CD4-positive, alpha-beta T cell (primary cell): Measurements from ENCODE around the gene CCDC50. TPM values are rescaled to one million over a fixed set of nuclear protein-coding genes. Genes with fewer than 3 reads are reported as not detected.

Experiments used
- ATAC-seq: fragments of 200-7000 bp; cut with Tn5 transposase; one replicate; pipeline ENCODE4 v1.10.0; 2022; ENCODE audit warnings: mild to moderate bottlenecking; ENCODE audit not compliant: poor library complexity
- CTCF ChIA-PET: fragments of 350-600 bp; sonication (Branson Sonifier 250); formaldehyde crosslinking; loops from one replicate; lab custom pipeline; 2021; ENCODE audit warnings: antibody characterized with exemption, inconsistent platforms; lab: Charles Lee
- POLR2A ChIA-PET: fragments of 350-600 bp; sonication (Branson Sonifier 250); formaldehyde crosslinking; loops from one replicate; lab custom pipeline; 2021; ENCODE audit warnings: antibody characterized with exemption, inconsistent platforms; lab: Charles Lee
- DNase-seq, 14 experiments: peaks; one replicate each; pipeline ENCODE4 v3.0.0-alpha.2; 2013 to 2020; ENCODE audit warnings: mixed read lengths in 2 of 14
- H3K27ac ChIP-seq, 2 donors: one replicate each; pipeline versions ENCODE4 v1.5.1 to v1.7.0; 2013; ENCODE audit warnings: low read length in 2 of 2, low read depth in 1 of 2, mild to moderate bottlenecking in 1 of 2
- H3K27me3 ChIP-seq, 2 experiments: 1 replicate in 1 of 2; 2 replicates in 1 of 2; pipeline versions ENCODE4 v1.6.1 to v1.7.0; 2013; ENCODE audit warnings: low read length in 2 of 2, control low read depth in 1 of 2, mild to moderate bottlenecking in 1 of 2, moderate library complexity in 1 of 2; ENCODE audit not compliant: insufficient read depth in 2 of 2, control insufficient read depth in 1 of 2
- H3K36me3 ChIP-seq: one replicate; pipeline ENCODE4 v1.6.1; 2013; ENCODE audit warnings: low read length, control low read depth; ENCODE audit not compliant: insufficient read depth
- H3K4me1 ChIP-seq: one replicate; pipeline ENCODE4 v1.6.1; 2013; ENCODE audit warnings: low read length, control low read depth; ENCODE audit not compliant: insufficient read depth
- H3K4me3 ChIP-seq: one replicate; pipeline ENCODE4 v1.5.1; 2013; ENCODE audit warnings: mild to moderate bottlenecking, low read length, moderate library complexity
- H3K9me3 ChIP-seq, 2 experiments: 1 replicate in 1 of 2; 2 replicates in 1 of 2; pipeline versions ENCODE4 v1.6.1 to v1.7.0; 2013; ENCODE audit warnings: low read length in 2 of 2, mild to moderate bottlenecking in 2 of 2, control low read depth in 1 of 2, moderate library complexity in 1 of 2; ENCODE audit not compliant: control insufficient read depth in 1 of 2, insufficient read depth in 1 of 2
- H3K27ac Mint-ChIP-seq: one replicate; pipeline ENCODE4 v1.8.0; 2020; ENCODE audit warnings: mixed read lengths
- H3K27me3 Mint-ChIP-seq: one replicate; pipeline ENCODE4 v1.8.0; 2021; ENCODE audit warnings: mixed read lengths
- H3K36me3 Mint-ChIP-seq: one replicate; pipeline ENCODE4 v1.8.0; 2021; ENCODE audit warnings: low read depth, mixed read lengths
- H3K4me1 Mint-ChIP-seq: one replicate; pipeline ENCODE4 v1.8.0; 2021; ENCODE audit warnings: low read depth, mixed read lengths
- H3K4me3 Mint-ChIP-seq: one replicate; pipeline ENCODE4 v1.8.0; 2020; ENCODE audit warnings: mild to moderate bottlenecking, mixed read lengths
- H3K9me3 Mint-ChIP-seq: one replicate; pipeline ENCODE4 v1.8.0; 2020; ENCODE audit warnings: mixed read lengths
- intact Hi-C, 2 experiments: fragments of 100-400 bp; cut with DNase I in 1 of 2; cut with micrococcal nuclease in 1 of 2; formaldehyde crosslinking; loops; one replicate each; pipeline versions ENCODE4 v1.15.1 to v1.9.0; 2023 to 2025; cut with DNase I, micrococcal nuclease
- total RNA-seq, 174 experiments: library from RNA in 2 of 174; stranded (reverse) in 2 of 174; gene quantifications; one replicate each; pipeline ENCODE4 v1.2.3 and lab custom pipeline; 2021 to 2026
- TF ChIP-seq, protein P1 (sequence below): fragments of 200-600 bp; IDR thresholded peaks from one replicate; pipeline ENCODE4 v1.8.0; 2022; ENCODE audit warnings: antibody characterized with exemption, mild to moderate bottlenecking

Gene CCDC50
- total RNA-seq, 2 experiments from 2014 or later: 16.7 to 16.8 TPM

DNA sequence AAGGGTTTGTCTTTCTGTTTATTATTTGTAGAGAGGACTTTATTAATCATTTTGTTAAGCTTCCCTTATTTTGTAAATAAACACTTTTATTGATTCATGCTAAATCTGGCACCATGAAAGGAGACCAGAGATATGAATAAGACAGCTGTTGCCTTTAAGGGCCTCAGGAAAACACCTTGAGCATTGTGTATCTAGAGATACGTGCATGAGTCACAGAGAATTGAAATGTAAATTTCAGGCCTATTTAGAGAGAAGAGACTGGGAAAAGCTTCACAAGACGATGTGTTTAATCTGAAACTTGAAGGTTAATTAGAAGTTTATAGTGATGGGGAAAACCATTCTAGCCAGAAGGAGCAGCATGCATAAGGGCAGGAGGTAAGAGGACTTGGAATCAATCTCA is 29.7 kb downstream of the CCDC50 start:
- no peak for ATAC-seq
- ChIA-PET POLR2A (no interaction called here), CTCF (interaction anchor here (1.4 kb wide), 1 partner anchor 15 kb away, joined by 3 read pairs; no protein-coding TSS in a partner anchor)
- H3K9me3 Mint-ChIP-seq: no peaks in the 10 kb centered on the region
- no peaks in the 10 kb centered on the region for H3K27me3 ChIP-seq
- no peak overlapping the region for H3K27ac Mint-ChIP-seq
- no peak for DNase-seq
- H3K4me3 Mint-ChIP-seq: no peak overlapping the region
- no peaks in the 10 kb centered on the region for H3K36me3 ChIP-seq
- H3K27ac ChIP-seq: no peak overlapping the region
- intact Hi-C loops: no loop called here
- TF ChIP-seq, protein P1, sequence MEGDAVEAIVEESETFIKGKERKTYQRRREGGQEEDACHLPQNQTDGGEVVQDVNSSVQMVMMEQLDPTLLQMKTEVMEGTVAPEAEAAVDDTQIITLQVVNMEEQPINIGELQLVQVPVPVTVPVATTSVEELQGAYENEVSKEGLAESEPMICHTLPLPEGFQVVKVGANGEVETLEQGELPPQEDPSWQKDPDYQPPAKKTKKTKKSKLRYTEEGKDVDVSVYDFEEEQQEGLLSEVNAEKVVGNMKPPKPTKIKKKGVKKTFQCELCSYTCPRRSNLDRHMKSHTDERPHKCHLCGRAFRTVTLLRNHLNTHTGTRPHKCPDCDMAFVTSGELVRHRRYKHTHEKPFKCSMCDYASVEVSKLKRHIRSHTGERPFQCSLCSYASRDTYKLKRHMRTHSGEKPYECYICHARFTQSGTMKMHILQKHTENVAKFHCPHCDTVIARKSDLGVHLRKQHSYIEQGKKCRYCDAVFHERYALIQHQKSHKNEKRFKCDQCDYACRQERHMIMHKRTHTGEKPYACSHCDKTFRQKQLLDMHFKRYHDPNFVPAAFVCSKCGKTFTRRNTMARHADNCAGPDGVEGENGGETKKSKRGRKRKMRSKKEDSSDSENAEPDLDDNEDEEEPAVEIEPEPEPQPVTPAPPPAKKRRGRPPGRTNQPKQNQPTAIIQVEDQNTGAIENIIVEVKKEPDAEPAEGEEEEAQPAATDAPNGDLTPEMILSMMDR: no peak
- no peaks in the 10 kb centered on the region for H3K27me3 Mint-ChIP-seq
- H3K9me3 ChIP-seq: no peaks in the 10 kb centered on the region
- no peak overlapping the region for H3K4me3 ChIP-seq
- peaks cover 22% of the 10 kb centered on the region for H3K4me1 Mint-ChIP-seq
- H3K4me1 ChIP-seq: no peaks in the 10 kb centered on the region
- peaks cover 17% of the 10 kb centered on the region for H3K36me3 Mint-ChIP-seq

GRCh38 chr3:191360620-191361019 is 31.4 kb downstream of the CCDC50 start:
- ATAC-seq (no peak), DNase-seq (no peak)
- H3K4me3 Mint-ChIP-seq: no peak overlapping the region
- CTCF ChIA-PET: no interaction called here
- peaks cover 17% of the 10 kb centered on the region for H3K36me3 Mint-ChIP-seq
- H3K4me1 ChIP-seq: no peaks in the 10 kb centered on the region
- no peaks in the 10 kb centered on the region for H3K9me3 ChIP-seq
- no peak overlapping the region for H3K27ac Mint-ChIP-seq
- H3K4me3 ChIP-seq: no peak overlapping the region
- POLR2A ChIA-PET: no interaction called here
- no peaks in the 10 kb centered on the region for H3K36me3 ChIP-seq
- TF ChIP-seq, protein P1: no peak
- no peaks in the 10 kb centered on the region for H3K9me3 Mint-ChIP-seq
- H3K27ac ChIP-seq: no peak overlapping the region
- intact Hi-C loops: no loop called here
- H3K27me3 ChIP-seq: no peaks in the 10 kb centered on the region
- H3K4me1 Mint-ChIP-seq: peaks cover 22% of the 10 kb centered on the region
- H3K27me3 Mint-ChIP-seq: no peaks in the 10 kb centered on the region

DNA sequence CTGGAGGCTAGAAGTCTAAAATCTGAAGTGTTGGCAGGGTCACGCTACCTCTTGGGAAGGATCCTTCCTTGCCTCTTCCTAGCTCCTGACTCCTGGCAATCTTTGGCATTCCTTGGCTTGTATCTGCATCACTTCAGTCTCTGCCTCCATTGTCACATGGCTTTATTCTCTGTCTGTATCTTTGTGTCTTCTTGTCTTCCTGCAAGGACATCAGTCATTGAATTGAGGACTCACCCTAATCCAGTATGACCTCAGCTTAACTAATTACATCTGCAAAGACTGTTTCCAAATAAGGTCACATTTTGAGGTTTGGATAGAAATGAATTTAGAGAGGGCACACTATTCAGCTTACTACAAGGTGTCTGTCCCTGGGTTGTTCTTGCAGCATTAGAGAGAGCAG is 32.3 kb downstream of the CCDC50 start:
- Mint-ChIP-seq H3K4me1 (peaks cover 22% of the 10 kb centered on the region), H3K4me3 (no peak overlapping the region), H3K36me3 (peaks cover 17% of the 10 kb centered on the region), H3K27me3 (no peaks in the 10 kb centered on the region), H3K27ac (no peak overlapping the region), H3K9me3 (no peaks in the 10 kb centered on the region)
- H3K36me3 ChIP-seq: no peaks in the 10 kb centered on the region
- TF ChIP-seq, protein P1: no peak
- ATAC-seq (no peak), DNase-seq (no peak)
- H3K27ac ChIP-seq: no peak overlapping the region
- no peaks in the 10 kb centered on the region for H3K27me3 ChIP-seq
- intact Hi-C loops: no loop called here
- POLR2A ChIA-PET: no interaction called here
- no peak overlapping the region for H3K4me3 ChIP-seq
- no peaks in the 10 kb centered on the region for H3K9me3 ChIP-seq
- H3K4me1 ChIP-seq: no peaks in the 10 kb centered on the region
- CTCF ChIA-PET: no interaction called here
